HEK293 (cell line): Measurements from ENCODE around the gene PI4KB.

ENCODE experiments used
- CTCF ChIA-PET: fragments of 350-600 bp; formaldehyde crosslinking; extraction: SDS; loops from one replicate; lab custom pipeline; 2021; ENCODE audit warnings: antibody characterized with exemption; lab: Yijun Ruan, JAX
- POLR2A ChIA-PET: fragments of 300-600 bp; formaldehyde crosslinking; extraction: SDS; loops from one replicate; lab custom pipeline; 2020; ENCODE audit warnings: antibody characterized with exemption, inconsistent platforms; lab: Yijun Ruan, JAX
- H3K27ac ChIP-seq: fragments of 200-500 bp; sonication (Bioruptor generic); 2 replicates; pipeline ENCODE4 v1.5.1; 2014; ENCODE audit warnings: low read depth, low read length, control low read depth, inconsistent platforms; ENCODE audit errors: extremely low read depth
- H3K36me3 ChIP-seq, 2 experiments: fragments of 200-500 bp in 1 of 2; sonication (Bioruptor generic) in 1 of 2; 1 replicate in 1 of 2; 2 replicates in 1 of 2; pipeline ENCODE4 v1.5.1; 2014 to 2017; ENCODE audit warnings: inconsistent platforms in 2 of 2, low read length in 2 of 2; ENCODE audit not compliant: control insufficient read depth in 2 of 2, insufficient read depth in 1 of 2
- H3K4me1 ChIP-seq: fragments of 200-500 bp; sonication (Bioruptor generic); 2 replicates; pipeline ENCODE4 v1.5.1; 2014; ENCODE audit warnings: mild to moderate bottlenecking, low read length, inconsistent platforms; ENCODE audit not compliant: control insufficient read depth, insufficient read depth
- H3K4me3 ChIP-seq: 2 replicates; pipeline ENCODE4 v1.5.1; 2011; ENCODE audit warnings: low read depth, mild to moderate bottlenecking, control low read depth, low read length, moderate library complexity
- H3K9me3 ChIP-seq: fragments of 200-500 bp; sonication (Bioruptor generic); 2 replicates; pipeline ENCODE4 v1.5.1; 2014; ENCODE audit warnings: low read depth, low read length, inconsistent platforms; ENCODE audit not compliant: control insufficient read depth, insufficient read depth
- HOXD13 ChIP-seq: sonication (generic); formaldehyde crosslinking; IDR thresholded peaks from 2 replicates; pipeline ENCODE4 v1.8.0; 2022; ENCODE audit warnings: missing genetic modification reagents, borderline replicate concordance
- KLF16 ChIP-seq: fragments of 450-650 bp; formaldehyde crosslinking; IDR thresholded peaks from 2 replicates; pipeline ENCODE4 v1.5.1; 2017; ENCODE audit warnings: missing biosample characterization, missing genetic modification characterization
- OVOL3 ChIP-seq: fragments of 450-650 bp; formaldehyde crosslinking; IDR thresholded peaks from 2 replicates; pipeline ENCODE4 v1.5.1; 2016; ENCODE audit warnings: missing biosample characterization, missing genetic modification characterization
- SP2 ChIP-seq: fragments of 450-650 bp; formaldehyde crosslinking; IDR thresholded peaks from 2 replicates; pipeline ENCODE4 v1.5.1; 2016; ENCODE audit warnings: missing biosample characterization, missing genetic modification characterization
- ZBTB17 ChIP-seq: fragments of 450-650 bp; formaldehyde crosslinking; IDR thresholded peaks from 2 replicates; pipeline ENCODE4 v1.5.1; 2016; ENCODE audit warnings: missing biosample characterization, missing genetic modification characterization
- ZBTB20 ChIP-seq: fragments of 450-650 bp; formaldehyde crosslinking; IDR thresholded peaks from 2 replicates; pipeline ENCODE4 v1.5.1; 2016; ENCODE audit warnings: missing biosample characterization, missing genetic modification characterization
- ZBTB7A ChIP-seq: fragments of 450-650 bp; formaldehyde crosslinking; IDR thresholded peaks from 2 replicates; pipeline ENCODE4 v1.5.1; 2016; ENCODE audit warnings: low read depth, missing biosample characterization, missing genetic modification characterization
- ZFP41 ChIP-seq: fragments of 450-650 bp; formaldehyde crosslinking; IDR thresholded peaks from 2 replicates; pipeline ENCODE4 v1.5.1; 2016; ENCODE audit warnings: missing biosample characterization, missing genetic modification characterization, borderline replicate concordance
- ZNF157 ChIP-seq: fragments of 450-650 bp; formaldehyde crosslinking; IDR thresholded peaks from 2 replicates; pipeline ENCODE4 v1.5.1; 2016; ENCODE audit warnings: missing biosample characterization, missing genetic modification characterization
- ZNF366 ChIP-seq: fragments of 450-650 bp; formaldehyde crosslinking; conservative IDR thresholded peaks from 2 replicates; pipeline ENCODE4 v1.5.1; 2016; ENCODE audit warnings: missing biosample characterization, missing genetic modification characterization
- ZNF391 ChIP-seq: fragments of 450-650 bp; formaldehyde crosslinking; IDR thresholded peaks from 2 replicates; pipeline ENCODE4 v1.5.1; 2016; ENCODE audit warnings: low read depth, missing biosample characterization, missing genetic modification characterization, borderline replicate concordance
- ZNF521 ChIP-seq: fragments of 450-650 bp; formaldehyde crosslinking; IDR thresholded peaks from 2 replicates; pipeline ENCODE4 v1.5.1; 2017; ENCODE audit warnings: missing biosample characterization, mild to moderate bottlenecking, missing genetic modification characterization
- ZNF571 ChIP-seq: fragments of 450-650 bp; formaldehyde crosslinking; IDR thresholded peaks from 2 replicates; pipeline ENCODE4 v1.5.0; 2017; ENCODE audit warnings: missing biosample characterization, missing genetic modification characterization
- ZNF596 ChIP-seq: fragments of 450-650 bp; IDR thresholded peaks from 2 replicates; pipeline ENCODE4 v1.5.0; 2018; ENCODE audit warnings: missing biosample characterization, mild to moderate bottlenecking, missing genetic modification characterization, moderate library complexity
- ZNF629 ChIP-seq: fragments of 450-650 bp; formaldehyde crosslinking; IDR thresholded peaks from 2 replicates; pipeline ENCODE4 v1.5.1; 2017; ENCODE audit warnings: missing biosample characterization, missing genetic modification characterization
- ZNF654 ChIP-seq: fragments of 450-650 bp; formaldehyde crosslinking; IDR thresholded peaks from 2 replicates; pipeline ENCODE4 v1.5.1; 2016; ENCODE audit warnings: low read depth, missing biosample characterization, missing genetic modification characterization
- ZNF660 ChIP-seq: fragments of 450-650 bp; IDR thresholded peaks from 2 replicates; pipeline ENCODE4 v1.5.1; 2018; ENCODE audit warnings: missing biosample characterization, mild to moderate bottlenecking, missing genetic modification characterization
- TF ChIP-seq, protein P1 (sequence below): fragments of 450-650 bp; formaldehyde crosslinking; IDR thresholded peaks from 2 replicates; pipeline ENCODE4 v1.5.1; 2016; ENCODE audit warnings: missing biosample characterization, missing genetic modification characterization
- TF ChIP-seq, protein P2 (sequence below): fragments of 450-650 bp; formaldehyde crosslinking; IDR thresholded peaks from 2 replicates; pipeline ENCODE4 v1.5.1; 2016; ENCODE audit warnings: missing biosample characterization, missing genetic modification characterization
- TF ChIP-seq, protein P3 (sequence below): fragments of 450-650 bp; formaldehyde crosslinking; IDR thresholded peaks from 2 replicates; pipeline ENCODE4 v1.5.1; 2016; ENCODE audit warnings: missing biosample characterization, missing genetic modification characterization
- TF ChIP-seq, protein P4 (sequence below): fragments of 450-650 bp; formaldehyde crosslinking; IDR thresholded peaks from 2 replicates; pipeline ENCODE4 v1.5.1; 2016; ENCODE audit warnings: missing biosample characterization, missing genetic modification characterization

Gene PI4KB

DNA sequence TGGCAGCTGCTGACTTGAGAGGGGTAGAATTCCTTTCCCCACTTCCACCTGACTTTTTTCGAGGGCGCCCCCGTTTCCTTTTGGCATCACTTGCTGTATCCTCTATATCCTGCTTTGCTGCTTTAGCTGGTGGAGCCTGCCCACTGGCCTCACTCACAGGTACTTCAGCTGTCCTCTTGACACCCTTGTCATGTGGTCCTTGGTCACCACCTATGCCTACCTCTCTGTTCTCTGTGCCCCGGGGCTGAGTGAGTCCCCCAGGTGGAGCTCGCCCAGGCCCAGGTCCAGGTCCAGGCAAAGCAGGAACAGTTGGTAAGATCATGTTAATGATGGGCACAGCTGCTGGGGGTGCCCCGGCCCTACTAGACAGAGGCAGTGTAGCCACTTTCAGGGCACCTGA lies 15.4 kb upstream of the PI4KB start:
- peaks cover 3 to 41% of the 10 kb centered on the region in 2 experiments; a peak in 2 of 3 replicates for H3K36me3 ChIP-seq
- TF ChIP-seq OVOL3 (tag by site-specific recombination) (no peak), ZNF596 (tag by site-specific recombination) (no peak), ZNF629 (tag by site-specific recombination) (no peak), ZBTB7A (tag by site-specific recombination) (no peak), ZNF157 (tag by site-specific recombination) (no peak), ZNF571 (tag by site-specific recombination) (no peak)
- TF ChIP-seq, protein P1, sequence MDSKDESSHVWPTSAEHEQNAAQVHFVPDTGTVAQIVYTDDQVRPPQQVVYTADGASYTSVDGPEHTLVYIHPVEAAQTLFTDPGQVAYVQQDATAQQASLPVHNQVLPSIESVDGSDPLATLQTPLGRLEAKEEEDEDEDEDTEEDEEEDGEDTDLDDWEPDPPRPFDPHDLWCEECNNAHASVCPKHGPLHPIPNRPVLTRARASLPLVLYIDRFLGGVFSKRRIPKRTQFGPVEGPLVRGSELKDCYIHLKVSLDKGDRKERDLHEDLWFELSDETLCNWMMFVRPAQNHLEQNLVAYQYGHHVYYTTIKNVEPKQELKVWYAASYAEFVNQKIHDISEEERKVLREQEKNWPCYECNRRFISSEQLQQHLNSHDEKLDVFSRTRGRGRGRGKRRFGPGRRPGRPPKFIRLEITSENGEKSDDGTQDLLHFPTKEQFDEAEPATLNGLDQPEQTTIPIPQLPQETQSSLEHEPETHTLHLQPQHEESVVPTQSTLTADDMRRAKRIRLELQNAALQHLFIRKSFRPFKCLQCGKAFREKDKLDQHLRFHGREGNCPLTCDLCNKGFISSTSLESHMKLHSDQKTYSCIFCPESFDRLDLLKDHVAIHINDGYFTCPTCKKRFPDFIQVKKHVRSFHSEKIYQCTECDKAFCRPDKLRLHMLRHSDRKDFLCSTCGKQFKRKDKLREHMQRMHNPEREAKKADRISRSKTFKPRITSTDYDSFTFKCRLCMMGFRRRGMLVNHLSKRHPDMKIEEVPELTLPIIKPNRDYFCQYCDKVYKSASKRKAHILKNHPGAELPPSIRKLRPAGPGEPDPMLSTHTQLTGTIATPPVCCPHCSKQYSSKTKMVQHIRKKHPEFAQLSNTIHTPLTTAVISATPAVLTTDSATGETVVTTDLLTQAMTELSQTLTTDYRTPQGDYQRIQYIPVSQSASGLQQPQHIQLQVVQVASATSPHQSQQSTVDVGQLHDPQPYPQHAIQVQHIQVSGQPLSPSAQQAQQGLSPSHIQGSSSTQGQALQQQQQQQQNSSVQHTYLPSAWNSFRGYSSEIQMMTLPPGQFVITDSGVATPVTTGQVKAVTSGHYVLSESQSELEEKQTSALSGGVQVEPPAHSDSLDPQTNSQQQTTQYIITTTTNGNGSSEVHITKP (tag by site-specific recombination), result peak; percentile 30; the same call in 1 of the 2 replicates
- TF ChIP-seq, protein P2, sequence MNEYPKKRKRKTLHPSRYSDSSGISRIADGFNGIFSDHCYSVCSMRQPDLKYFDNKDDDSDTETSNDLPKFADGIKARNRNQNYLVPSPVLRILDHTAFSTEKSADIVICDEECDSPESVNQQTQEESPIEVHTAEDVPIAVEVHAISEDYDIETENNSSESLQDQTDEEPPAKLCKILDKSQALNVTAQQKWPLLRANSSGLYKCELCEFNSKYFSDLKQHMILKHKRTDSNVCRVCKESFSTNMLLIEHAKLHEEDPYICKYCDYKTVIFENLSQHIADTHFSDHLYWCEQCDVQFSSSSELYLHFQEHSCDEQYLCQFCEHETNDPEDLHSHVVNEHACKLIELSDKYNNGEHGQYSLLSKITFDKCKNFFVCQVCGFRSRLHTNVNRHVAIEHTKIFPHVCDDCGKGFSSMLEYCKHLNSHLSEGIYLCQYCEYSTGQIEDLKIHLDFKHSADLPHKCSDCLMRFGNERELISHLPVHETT (tag by site-specific recombination), result no peak
- ChIA-PET POLR2A (no interaction called here), CTCF (interaction anchor here (0.5 to 6.2 kb wide), 7 partner anchors 9 to 392 kb away, joined by 3 to 190 read pairs (median 4); partner anchors contain the start of gene SELENBP1)
- H3K9me3 ChIP-seq, result no peaks in the 10 kb centered on the region
- H3K27ac ChIP-seq, result no peak overlapping the region
- no peak overlapping the region for H3K4me3 ChIP-seq
- H3K4me1 ChIP-seq, result no peaks in the 10 kb centered on the region

DNA sequence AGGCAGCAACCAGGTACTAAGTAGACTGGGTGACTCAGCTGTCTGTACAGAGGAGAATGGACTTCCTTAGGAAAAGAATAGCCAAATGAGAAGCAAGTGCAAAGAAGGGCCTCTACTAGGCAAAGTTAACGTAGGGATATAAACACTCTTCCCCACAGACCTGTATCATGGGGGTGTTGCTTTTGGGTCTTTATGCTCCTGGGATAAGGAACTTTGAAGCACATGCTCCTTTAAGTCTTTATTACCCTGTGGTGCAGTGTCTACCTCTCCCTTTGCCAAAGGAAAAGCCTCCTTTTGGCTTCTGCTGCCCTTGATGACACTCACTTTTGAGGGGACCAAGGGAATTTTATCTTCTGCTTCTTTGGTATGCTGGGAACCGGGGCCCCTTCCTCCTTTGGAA lies 14.8 kb upstream of the PI4KB start:
- ChIA-PET CTCF (interaction anchor here (0.5 to 6.2 kb wide), 8 partner anchors 9 to 393 kb away, joined by 3 to 190 read pairs (median 4); partner anchors contain the start of gene SELENBP1), POLR2A (no interaction called here)
- Histone ChIP-seq H3K4me3 (no peak overlapping the region), H3K36me3 (peaks cover 3 to 41% of the 10 kb centered on the region in 2 experiments; a peak in 2 of 3 replicates), H3K9me3 (no peaks in the 10 kb centered on the region), H3K4me1 (no peaks in the 10 kb centered on the region), H3K27ac (no peak overlapping the region)
- TF ChIP-seq ZBTB20 (tag by site-specific recombination), result 0 out of 2 replicates have a peak, but pooled peaks have one; percentile 19
- TF ChIP-seq SP2 (tag by site-specific recombination), result no peak
- TF ChIP-seq OVOL3 (tag by site-specific recombination), result no peak

DNA sequence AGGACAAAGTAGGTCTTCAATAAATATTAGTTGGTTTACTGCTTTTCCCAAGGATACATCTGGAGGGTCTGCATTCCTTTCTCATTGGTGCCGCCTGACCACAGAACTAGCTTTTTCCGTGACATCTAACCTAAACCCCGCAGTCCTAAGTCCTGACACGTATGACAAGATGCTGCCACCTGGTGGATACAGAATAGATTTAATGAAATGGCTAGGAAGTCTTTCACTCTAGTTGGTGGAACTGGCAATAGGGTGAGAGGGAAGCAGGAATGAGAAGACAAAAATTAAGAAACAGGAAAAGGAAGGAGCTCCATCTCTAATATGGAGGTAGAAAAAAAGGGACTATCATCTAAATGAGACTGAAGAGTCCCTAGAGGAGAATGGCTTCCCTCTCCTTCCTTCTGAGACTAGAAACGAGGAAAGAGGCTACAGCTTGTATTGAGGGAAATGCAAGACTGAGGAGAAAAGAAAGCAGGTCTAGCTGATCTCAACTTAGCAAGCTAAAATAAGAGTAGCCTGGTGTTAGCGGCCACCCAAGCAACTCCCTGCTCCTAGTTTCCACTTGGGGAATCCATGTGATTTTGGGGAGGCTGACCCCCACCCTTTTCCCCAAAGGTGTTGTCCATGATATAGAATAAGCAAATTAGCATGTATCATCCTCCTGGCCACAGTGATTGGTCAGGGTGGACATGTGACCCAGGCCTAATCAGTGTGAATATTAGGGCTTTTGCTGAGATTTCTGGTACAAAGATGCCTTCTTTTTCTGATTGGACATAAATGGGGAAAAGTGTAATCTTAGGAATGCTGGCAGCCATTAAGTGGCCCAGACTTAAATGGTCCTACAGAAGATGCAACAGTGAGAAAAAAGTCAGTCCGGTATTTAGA lies 13.9 kb upstream of the PI4KB start:
- H3K27ac ChIP-seq, result no peak overlapping the region
- H3K36me3 ChIP-seq, result peaks cover 3 to 41% of the 10 kb centered on the region in 2 experiments; a peak in 2 of 3 replicates
- no peak overlapping the region for H3K4me3 ChIP-seq
- CTCF ChIA-PET, result interaction anchor here (0.5 to 6.2 kb wide), 58 partner anchors 10 to 712 kb away, joined by 3 to 190 read pairs (median 4); partner anchors contain the start of genes MLLT11, MRPL9, PI4KB and POGZ
- H3K4me1 ChIP-seq, result no peaks in the 10 kb centered on the region
- no peaks in the 10 kb centered on the region for H3K9me3 ChIP-seq
- POLR2A ChIA-PET, result interaction anchor here (0.7 to 3.1 kb wide), 10 partner anchors 14 to 151 kb away, joined by 3 to 23 read pairs (median 5); partner anchors contain the start of genes PI4KB, PSMD4, VPS72 and ZNF687
- TF ChIP-seq ZBTB17 (tag by site-specific recombination), result no peak; the same call in 1 of the 2 replicates
- TF ChIP-seq, protein P3, sequence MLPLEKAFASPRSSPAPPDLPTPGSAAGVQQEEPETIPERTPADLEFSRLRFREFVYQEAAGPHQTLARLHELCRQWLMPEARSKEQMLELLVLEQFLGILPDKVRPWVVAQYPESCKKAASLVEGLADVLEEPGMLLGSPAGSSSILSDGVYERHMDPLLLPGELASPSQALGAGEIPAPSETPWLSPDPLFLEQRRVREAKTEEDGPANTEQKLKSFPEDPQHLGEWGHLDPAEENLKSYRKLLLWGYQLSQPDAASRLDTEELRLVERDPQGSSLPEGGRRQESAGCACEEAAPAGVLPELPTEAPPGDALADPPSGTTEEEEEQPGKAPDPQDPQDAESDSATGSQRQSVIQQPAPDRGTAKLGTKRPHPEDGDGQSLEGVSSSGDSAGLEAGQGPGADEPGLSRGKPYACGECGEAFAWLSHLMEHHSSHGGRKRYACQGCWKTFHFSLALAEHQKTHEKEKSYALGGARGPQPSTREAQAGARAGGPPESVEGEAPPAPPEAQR, result no peak
- TF ChIP-seq, protein P4, sequence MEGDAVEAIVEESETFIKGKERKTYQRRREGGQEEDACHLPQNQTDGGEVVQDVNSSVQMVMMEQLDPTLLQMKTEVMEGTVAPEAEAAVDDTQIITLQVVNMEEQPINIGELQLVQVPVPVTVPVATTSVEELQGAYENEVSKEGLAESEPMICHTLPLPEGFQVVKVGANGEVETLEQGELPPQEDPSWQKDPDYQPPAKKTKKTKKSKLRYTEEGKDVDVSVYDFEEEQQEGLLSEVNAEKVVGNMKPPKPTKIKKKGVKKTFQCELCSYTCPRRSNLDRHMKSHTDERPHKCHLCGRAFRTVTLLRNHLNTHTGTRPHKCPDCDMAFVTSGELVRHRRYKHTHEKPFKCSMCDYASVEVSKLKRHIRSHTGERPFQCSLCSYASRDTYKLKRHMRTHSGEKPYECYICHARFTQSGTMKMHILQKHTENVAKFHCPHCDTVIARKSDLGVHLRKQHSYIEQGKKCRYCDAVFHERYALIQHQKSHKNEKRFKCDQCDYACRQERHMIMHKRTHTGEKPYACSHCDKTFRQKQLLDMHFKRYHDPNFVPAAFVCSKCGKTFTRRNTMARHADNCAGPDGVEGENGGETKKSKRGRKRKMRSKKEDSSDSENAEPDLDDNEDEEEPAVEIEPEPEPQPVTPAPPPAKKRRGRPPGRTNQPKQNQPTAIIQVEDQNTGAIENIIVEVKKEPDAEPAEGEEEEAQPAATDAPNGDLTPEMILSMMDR, result peak; percentile 65
- no peak for TF ChIP-seq ZNF521 (tag by site-specific recombination)
- TF ChIP-seq ZNF660 (tag by site-specific recombination), result no peak
- no peak for TF ChIP-seq ZFP41 (tag by site-specific recombination)
- TF ChIP-seq KLF16 (tag by site-specific recombination), result no peak
- no peak; the same call in 1 of the 2 replicates for TF ChIP-seq ZNF391 (tag by site-specific recombination)
- TF ChIP-seq HOXD13 (CRISPR knock-in tag), result no peak
- peak; percentile 66 for TF ChIP-seq ZNF366 (tag by site-specific recombination)
- TF ChIP-seq ZNF654 (tag by site-specific recombination), result peak; percentile 87
- TF ChIP-seq ZNF157 (tag by site-specific recombination), result no peak
